Body of pancreas (tissue), 4 donors: Measurements from ENCODE around the gene MAPK1IP1L.

Source experiments
- POLR2A ChIP-seq, 3 donors: fragments of 450-650 bp; IDR thresholded peaks; one replicate each; pipeline ENCODE4 v1.6.1; 2016; ENCODE audit warnings: antibody characterized with exemption in 3 of 3, mild to moderate bottlenecking in 2 of 3
- TF ChIP-seq, protein P1 (sequence below), 7 experiments: fragments of 450-650 bp in 4 of 7; fragments of 200-600 bp in 3 of 7; sonication (generic) in 3 of 7; IDR thresholded peaks; one replicate each; pipeline ENCODE4 v1.5.1; 2016 to 2019; ENCODE audit warnings: antibody characterized with exemption in 7 of 7

DNA sequence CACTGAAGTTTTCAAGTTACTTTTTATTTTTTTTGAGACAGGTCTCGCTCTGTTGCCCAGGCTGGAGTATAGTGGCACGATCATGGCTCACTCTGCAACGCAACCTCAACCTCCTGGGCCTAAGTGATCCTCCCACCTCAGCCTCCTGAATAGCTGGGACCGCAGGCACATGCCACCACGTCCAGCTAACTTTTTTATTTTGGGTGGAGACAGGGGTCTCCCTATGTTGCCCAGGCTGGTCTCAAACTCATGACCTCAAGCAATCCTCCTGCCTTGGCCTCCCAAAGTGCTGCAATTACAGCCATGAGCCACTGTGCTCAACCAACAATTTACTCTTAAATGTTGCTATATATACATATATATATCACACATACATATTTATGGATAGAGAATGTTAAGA is 50.3 kb downstream of the MAPK1IP1L start:
- TF ChIP-seq POLR2A (IDR thresholded peaks at IDR 0.05), result no peak
- TF ChIP-seq, protein P1, sequence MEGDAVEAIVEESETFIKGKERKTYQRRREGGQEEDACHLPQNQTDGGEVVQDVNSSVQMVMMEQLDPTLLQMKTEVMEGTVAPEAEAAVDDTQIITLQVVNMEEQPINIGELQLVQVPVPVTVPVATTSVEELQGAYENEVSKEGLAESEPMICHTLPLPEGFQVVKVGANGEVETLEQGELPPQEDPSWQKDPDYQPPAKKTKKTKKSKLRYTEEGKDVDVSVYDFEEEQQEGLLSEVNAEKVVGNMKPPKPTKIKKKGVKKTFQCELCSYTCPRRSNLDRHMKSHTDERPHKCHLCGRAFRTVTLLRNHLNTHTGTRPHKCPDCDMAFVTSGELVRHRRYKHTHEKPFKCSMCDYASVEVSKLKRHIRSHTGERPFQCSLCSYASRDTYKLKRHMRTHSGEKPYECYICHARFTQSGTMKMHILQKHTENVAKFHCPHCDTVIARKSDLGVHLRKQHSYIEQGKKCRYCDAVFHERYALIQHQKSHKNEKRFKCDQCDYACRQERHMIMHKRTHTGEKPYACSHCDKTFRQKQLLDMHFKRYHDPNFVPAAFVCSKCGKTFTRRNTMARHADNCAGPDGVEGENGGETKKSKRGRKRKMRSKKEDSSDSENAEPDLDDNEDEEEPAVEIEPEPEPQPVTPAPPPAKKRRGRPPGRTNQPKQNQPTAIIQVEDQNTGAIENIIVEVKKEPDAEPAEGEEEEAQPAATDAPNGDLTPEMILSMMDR (IDR thresholded peaks at IDR 0.05), result peak in 1 of 7 experiments; percentile 5
